Activated T-cell treated with anti-CD3 and anti-CD28 coated beads for 24 hours (primary cell): Measurements from ENCODE around the gene MRE11.

ENCODE experiments used
- DNase-seq: peaks from one replicate; pipeline ENCODE4 v3.0.0-alpha.2; 2020; ENCODE audit warnings: low read depth

The MRE11 gene

DNA sequence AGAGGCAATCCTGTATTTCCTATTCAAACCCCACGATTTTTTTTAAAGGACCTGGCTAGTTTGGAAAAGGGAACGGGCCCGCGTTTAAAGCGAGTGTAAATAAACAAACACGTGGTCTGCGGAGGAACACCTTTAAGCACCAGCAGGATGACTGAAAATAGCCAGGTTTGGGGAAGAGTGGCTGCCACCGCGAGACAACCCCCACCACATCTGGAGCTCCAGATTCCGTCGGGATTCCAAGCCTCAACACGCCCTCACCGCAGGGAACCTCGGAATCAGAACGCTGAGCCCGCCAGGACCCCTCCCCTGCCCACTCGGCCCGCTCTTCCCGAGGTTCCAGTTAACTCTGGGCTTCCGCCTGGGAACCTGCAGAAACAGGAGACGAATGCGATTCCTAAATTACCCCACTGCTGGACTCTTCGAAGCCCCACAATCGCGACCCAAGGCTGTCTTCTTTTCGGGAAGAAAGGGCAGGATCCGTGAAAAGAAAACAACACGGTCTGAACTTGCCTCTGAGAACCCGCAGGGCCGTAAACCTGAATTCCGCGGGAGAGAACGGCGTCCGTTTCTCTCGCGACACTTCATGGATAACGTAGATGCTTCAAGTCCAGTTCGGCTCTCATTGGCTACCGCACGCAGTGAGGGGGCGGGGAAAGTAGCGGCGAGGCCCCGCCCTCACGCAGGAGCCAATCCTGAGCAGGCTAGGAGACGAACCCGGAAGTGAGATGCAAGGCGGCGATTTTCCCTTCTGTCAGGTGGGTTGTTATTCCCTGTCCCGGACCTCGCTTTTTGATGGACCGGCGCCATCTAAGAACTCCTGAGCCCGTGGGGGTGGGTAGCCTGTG is at the start of gene MRE11, which contains the start of gene ANKRD49:
Gene MRE11, minus strand, starts transcription at position 564 of the 845 bp plus-strand sequence. CDS start 1,043 bp downstream, outside the sequence.
Gene ANKRD49, plus strand, starts transcription at position 704 of the 845 bp plus-strand sequence. CDS start 2,710 bp downstream, outside the sequence.
- peak; percentile 95 for DNase-seq

DNA sequence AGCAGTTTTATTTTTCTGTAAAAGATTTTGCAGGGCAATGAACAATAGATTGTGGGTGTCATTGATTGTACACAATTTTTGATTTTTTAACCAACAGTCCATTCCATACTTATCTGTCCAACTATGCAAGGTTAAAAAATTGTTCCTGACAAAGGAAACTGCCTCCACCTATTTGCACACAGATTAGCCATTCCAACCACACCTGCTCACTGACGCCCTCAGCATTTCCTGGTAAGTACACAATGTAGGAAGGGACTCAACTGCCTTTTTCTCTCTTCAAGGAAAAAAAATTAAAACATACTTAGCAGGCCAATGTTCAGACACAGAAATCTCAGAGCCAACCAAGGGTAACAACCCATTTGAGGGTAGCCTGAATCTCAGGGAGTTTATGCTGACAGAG is 45.8 kb upstream of the MRE11 start:
- DNase-seq, result no peak

DNA sequence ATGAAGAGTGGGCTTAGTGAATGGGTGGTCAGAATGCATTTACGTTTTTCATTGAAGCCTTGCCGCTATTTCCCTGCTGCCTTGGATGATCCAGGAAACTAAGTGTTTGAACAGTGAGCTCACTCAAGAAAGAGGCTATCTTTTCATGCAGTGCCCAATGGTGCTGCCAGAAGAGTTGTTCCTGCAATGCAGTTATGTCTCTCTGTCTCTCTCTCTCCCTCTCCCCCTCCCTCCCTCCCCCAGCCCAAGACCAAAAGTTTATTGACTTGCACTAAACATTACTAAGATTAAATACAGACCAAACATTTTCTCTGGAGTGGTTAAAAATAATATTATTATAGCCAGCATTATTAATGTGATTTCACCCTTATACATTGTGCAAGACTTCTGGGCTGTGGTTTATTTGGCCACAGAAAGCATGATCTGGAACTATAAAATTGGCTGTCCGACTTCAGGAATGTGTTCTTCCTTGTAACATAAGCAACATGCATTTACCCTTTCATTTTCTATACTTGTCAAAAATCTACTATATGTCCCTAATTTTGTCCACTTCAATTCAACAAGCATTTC is 43.5 kb upstream of the MRE11 start:
- no peak for DNase-seq

DNA sequence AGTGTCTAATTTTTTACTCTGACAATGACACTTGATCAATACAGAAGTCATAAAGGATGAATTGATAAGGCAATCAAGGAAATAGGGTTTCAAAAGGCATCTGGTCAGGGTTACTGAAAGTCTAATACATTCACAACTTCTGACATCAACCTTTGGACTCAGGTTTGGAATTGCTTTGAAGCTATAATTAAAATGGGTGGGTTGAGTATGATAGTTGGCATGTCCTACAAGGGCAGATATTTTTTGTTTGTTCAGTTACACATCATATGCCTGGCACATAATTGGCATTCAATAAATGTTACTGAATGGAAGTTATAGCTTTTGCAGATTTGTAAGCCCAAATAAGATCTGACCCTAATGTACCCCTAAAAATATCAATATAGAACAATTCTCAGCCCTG is 42.7 kb upstream of the MRE11 start:
- DNase-seq, result no peak

DNA sequence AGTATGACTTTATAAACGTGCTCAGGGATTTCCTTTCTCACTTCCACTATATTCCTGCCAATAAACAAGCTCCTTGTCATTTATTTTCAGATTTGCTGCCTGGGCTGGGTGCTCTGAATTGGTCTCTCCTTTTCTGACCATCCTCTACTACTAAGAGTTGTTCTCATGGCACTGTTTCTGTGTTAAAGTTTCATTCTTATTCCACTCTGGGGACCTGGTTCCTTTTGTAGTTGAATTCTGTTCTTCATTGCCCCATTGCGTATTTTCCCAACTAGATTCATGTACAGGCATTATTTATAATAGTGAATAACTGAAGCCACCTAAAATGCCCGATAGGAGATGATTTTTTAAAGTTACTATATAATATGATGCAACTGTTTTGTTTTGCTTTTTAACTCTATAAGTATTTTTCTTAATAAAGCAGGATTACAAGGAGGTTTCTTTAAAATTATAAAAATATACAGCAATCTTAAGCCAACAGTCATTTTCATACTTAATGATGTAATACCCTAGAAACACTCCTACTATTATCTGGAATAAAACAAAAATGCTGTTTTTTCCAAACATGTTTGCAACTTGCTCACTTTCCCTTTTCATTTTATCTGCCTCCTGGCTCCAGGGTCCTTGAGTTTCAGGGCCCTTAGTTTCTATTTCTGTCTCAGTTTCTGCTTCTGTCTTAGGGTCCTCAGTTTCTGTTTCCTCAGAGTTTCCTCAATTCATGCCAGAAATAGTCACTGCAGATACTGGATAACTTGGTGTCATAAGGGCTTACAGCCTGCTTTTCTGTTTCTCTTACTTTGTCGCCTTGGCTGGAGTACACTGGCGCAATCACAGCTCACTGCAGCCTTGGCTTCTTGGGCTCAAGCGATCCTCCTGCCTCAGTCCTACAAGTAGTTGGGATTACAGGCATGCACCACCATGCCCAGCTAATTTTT is 40.3 kb upstream of the MRE11 start:
- DNase-seq, result no peak

GRCh38 chr11:94533206-94533605 is 39.6 kb upstream of the MRE11 start:
- no peak for DNase-seq

GRCh38 chr11:94532211-94532610 is 38.6 kb upstream of the MRE11 start:
- no peak for DNase-seq

DNA sequence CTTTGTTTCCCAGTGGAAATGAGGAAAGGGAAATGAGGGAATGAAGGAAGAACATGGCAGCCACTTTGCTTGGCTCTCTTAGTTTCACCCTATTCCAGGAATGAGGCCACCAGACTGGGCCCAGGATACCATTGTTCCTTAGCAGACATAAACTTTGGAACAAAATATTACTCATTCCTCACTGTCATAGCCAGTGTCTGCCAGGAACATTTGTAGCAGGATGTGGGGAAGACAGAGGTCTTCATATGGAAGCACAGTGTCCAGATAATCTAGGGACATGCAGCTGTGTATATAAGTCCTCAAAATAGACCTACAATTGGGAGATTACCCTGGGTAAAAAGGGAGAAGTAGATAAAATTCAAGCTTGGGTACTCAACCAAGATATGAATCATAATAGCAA is 34.9 kb upstream of the MRE11 start:
- no peak for DNase-seq

DNA sequence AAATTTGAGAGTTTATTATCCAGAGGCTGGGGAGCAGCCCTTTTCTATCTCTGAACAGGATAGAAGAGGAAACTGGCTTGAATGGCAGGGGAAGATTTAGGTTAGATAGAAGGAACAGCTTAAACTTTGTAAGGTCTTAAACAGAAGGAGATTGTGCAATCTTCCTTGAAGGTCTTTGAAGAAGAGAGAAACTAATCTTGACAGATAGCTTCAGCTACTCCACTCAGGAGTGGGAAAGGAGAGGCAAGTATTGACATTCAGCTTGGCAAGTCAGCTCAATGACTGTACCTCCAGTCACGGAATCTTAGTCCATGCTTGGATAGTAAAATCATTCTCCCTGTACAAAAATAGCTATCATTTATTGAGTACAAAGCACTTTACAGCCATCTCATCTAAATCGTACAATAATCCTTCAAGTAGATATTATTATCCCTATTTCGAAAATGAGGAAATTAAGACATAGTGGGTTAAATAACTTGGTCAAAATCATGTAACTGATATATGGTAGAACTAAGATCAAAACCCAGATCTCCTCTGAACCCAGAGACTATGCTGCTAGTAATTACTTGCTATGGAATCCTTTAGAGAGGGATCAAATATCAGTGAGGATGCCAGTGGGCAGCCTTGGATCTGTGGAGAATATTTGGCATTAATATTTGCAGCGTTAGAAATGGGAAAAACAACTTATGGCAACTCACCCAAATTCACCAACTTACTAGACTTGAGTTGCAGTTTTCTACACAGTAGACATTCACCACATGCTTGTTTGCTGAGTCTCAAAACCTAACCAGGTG is 33.2 kb upstream of the MRE11 start:
- DNase-seq, result no peak

- DNase-seq, result no peak
Observed at GRCh38 chr11:94525546-94526324, 32.1 kb upstream of the MRE11 start.

- DNase-seq, result no peak
Observed at GRCh38 chr11:94524341-94524740, 30.7 kb upstream of the MRE11 start.

DNA sequence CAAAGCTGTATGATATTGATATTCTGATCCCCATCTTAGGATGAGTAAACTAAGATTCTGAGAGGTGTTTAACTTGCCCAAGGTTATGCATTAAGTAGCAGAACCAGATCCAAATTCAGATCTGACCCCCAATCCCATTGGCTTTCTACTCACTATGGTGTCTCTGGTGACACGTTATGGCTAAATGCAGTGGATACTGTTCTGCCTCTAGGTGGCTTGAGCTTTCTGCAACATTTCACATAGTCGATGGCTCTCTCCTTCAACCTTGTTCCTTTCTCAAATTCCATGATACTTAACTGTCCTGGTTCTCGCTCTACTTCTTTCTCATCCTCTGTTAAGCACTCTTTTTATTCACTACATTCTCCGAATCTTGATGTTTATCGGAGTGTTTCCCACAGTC is 28.0 kb upstream of the MRE11 start:
- DNase-seq, result no peak

DNA sequence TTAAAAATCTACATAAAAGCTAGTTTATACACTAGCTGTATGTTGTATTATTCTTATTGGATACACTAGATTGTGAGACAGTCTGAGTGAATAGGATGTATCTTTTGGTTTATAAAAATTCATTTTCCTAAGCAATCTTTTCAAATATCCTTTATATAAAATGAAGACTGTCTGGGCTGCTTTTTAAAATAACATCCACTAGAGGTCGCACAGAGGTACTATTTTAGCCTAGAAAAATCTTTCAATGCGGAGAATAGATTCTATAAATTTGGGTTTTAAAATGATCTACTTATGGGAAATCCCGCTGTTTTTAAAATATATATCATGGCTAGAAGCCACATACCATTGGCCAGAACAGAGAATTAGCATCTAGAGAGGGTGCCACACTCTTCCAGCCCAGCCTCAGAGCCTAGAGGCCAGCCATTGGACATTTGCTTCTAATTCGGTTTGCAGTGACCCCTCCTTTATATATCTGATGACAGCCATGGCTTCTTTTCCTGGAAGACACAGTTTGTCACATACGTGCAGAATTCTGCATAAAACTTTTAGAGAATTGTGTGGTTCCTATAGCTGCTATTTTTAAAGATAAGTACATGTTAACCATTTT is 25.9 kb upstream of the MRE11 start:
- no peak for DNase-seq

DNA sequence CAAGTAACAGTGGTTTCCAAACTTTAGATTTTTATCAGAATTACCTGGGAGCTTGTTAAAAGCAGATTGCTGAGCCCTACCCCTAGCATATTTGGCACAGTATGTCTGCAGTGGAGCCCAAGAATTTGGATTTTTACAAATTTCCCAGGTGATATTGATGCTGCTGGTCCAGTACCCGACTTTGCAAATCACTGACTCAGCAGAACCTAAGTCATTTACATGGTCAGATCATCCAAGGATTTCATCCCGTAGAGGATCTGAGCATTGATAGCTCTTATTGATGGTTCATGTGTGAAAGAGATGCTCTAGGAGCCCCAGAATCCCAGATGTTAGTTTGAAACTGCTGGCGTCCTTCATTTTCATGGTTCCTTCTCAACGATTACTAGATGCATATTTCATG is 24.7 kb upstream of the MRE11 start:
- DNase-seq, result no peak

DNA sequence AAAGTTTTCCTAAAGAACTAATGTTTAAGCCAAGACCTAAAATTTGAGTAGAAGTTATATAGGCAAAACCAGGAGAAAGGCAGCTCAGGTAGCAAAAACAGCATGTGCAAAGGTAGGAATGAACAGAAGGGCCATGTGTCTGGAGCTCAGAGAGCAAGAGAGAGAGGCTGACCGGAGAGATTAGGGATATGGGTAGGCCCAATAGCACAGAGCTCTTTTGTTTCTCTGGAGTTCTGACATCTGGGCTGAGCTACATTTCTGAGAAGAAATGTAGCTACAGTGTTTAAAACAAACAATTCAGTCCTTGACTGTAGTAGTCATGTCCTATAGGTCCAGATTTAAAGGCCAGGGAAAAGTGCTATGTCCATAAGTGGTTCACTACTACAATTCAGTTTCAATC is 23.1 kb upstream of the MRE11 start:
- no peak for DNase-seq

DNA sequence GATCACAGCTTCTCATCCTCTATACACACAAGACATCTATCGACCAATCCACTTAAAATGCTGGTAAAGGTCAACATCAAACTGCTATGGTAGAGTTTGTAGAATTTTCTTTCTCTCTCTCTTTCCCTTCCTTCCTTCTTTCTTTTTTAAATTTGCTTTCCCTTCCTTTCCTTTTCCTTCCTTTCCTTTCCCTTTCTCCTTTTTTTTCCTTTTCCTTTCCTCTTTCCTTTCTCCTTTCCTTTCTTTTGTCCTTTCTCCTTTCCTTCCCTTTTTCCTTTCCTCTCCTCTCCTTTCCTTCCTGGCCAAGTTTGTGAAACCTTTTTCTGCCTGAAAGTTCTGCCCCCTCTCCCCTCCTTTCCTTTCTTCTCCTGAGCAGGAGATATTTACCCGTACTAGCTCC is 21.8 kb upstream of the MRE11 start:
- no peak for DNase-seq

DNA sequence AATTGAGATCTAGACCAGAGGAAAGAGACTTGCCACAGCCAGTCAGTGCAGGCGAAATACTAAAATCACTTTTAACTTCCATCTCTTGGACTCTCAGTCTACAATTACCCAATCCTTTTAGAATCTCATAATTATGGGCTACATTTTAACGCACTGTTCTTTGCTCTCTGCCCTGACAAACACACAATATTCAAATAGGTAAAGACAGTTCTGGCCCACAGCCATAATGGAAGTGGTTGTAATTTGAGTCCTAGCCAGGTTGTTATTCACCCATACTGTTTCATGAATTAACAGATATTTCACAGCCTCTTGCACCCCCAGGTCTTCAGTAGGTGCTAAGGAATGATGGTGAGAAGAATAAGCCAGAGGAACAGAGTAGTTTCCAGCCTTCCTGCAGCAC is 19.4 kb upstream of the MRE11 start:
- DNase-seq, result no peak

DNA sequence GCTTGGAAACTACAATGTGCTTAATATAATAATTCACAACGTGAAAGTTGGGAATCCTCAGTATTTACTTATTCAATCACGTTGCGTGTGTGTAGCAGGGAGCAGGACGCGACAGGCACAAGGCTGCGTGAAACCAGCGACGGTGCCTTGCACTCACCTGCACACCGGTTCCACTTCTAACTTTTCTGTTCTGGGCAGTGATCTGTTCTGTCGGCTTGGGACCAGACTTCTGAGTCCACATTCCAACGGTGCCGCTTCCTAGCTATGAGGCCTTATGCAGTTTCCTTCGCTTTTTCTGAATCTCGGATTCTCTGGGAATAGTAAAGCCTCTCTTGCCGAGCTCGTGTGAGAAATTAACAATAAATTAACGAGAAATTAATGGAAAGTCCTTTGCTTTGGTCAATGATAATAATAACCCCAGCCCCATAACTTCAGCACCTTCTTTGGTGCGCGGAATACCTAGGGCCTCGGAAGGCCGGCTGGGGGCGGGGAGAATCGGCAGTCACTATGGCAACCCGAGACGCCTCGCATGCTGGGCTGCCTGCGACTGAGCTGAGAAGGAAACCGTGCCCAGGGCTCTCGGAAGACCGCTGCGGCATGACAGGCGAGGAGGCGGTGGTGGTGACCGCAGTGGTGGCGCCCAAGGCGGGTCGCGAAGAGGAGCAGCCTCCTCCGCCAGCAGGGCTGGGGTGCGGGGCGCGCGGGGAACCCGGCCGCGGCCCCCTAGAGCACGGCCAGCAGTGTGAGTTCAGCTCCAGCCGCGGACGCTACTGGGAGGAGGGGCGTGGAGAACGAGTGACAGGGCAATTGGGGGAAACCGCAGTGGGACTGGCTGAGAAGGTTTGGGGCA is 18.5 kb upstream of the MRE11 start, which contains the start of gene C11orf97:
Gene C11orf97, plus strand, starts transcription at position 530 of the 850 bp plus-strand sequence. Its CDS starts 68 bp downstream, at position 598.
- DNase-seq, result peak; percentile 28

DNA sequence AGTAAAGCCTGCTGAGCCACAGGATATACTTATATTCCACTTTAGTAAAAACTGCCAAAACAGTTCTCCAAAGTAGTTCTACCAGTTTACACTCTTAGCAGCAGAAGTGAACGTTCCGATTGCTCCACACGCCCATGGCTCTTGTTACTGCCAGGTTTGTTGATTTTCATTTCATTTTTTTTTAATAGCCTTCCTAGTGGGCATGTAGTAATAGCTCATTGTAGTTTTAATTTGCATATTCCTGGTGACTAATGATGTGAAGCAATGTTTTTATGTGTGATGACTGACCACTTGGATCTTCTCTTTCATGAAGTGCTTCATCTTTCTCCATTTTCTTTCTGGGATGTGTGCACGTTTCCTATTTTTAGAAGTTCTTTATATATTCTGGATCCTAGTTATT is 13.8 kb upstream of the MRE11 start:
- DNase-seq, result no peak
